ENCODE data around the gene UBE2G2. TPM values are rescaled to one million over a fixed set of nuclear protein-coding genes. Genes with fewer than 3 reads are reported as not detected.

UBE2G2 gene
- total RNA-seq, 1 experiment from 2014 or later, result 117 TPM

DNA sequence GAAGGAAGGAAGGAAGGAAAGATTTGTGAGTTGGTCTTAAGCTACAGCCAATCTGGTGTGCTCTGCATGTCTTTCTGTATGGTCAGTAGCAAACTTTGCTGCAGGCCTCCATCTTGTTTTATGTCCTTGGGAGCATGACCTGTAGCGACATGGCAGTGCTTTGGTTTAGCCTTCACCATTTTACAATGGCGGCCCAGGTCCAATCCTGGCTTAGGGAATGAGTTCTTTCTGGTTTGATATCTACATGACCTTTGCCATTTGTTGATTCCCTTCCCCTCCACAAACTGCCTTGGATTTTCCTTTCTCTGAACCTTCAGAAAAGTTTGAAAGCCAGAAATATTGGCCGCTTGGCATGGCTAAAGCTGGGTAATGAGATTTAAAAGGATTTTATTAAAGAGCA lies 59.7 kb downstream of the UBE2G2 start (continued):
- TF ChIP-seq, protein P1, sequence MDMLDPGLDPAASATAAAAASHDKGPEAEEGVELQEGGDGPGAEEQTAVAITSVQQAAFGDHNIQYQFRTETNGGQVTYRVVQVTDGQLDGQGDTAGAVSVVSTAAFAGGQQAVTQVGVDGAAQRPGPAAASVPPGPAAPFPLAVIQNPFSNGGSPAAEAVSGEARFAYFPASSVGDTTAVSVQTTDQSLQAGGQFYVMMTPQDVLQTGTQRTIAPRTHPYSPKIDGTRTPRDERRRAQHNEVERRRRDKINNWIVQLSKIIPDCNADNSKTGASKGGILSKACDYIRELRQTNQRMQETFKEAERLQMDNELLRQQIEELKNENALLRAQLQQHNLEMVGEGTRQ (CRISPR knock-in tag; IDR thresholded peaks at IDR 0.05), result no peak
- TF ChIP-seq, protein P2, sequence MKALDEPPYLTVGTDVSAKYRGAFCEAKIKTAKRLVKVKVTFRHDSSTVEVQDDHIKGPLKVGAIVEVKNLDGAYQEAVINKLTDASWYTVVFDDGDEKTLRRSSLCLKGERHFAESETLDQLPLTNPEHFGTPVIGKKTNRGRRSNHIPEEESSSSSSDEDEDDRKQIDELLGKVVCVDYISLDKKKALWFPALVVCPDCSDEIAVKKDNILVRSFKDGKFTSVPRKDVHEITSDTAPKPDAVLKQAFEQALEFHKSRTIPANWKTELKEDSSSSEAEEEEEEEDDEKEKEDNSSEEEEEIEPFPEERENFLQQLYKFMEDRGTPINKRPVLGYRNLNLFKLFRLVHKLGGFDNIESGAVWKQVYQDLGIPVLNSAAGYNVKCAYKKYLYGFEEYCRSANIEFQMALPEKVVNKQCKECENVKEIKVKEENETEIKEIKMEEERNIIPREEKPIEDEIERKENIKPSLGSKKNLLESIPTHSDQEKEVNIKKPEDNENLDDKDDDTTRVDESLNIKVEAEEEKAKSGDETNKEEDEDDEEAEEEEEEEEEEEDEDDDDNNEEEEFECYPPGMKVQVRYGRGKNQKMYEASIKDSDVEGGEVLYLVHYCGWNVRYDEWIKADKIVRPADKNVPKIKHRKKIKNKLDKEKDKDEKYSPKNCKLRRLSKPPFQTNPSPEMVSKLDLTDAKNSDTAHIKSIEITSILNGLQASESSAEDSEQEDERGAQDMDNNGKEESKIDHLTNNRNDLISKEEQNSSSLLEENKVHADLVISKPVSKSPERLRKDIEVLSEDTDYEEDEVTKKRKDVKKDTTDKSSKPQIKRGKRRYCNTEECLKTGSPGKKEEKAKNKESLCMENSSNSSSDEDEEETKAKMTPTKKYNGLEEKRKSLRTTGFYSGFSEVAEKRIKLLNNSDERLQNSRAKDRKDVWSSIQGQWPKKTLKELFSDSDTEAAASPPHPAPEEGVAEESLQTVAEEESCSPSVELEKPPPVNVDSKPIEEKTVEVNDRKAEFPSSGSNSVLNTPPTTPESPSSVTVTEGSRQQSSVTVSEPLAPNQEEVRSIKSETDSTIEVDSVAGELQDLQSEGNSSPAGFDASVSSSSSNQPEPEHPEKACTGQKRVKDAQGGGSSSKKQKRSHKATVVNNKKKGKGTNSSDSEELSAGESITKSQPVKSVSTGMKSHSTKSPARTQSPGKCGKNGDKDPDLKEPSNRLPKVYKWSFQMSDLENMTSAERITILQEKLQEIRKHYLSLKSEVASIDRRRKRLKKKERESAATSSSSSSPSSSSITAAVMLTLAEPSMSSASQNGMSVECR (CRISPR knock-in tag; IDR thresholded peaks at IDR 0.05; ENCODE audit: borderline replicate concordance), result no peak

DNA sequence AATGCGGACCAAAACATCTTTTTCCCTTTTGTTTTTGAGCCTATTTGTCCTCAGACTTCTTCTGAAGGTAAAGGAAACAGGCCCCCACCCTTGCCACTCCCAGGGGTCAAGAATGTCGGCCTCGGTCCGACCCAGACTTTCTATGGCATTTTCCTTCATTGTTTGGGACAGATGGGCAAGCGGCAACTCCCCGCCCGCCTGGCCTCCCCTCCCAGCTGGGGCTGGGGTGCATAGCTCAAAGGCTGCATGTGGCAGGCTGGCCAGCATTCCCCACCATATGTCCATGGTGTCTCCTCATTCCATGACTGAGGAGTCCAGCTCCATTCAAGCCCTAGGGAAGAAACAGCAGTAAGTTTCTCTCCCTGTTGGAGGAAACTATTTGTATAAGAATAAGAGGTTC lies 60.9 kb downstream of the UBE2G2 start:
- Mint-ChIP-seq H3K27ac (no peak overlapping the region), H3K9me3 (peaks cover 83% of the 10 kb centered on the region), H3K27me3 (ENCODE audit: low read depth) (peaks cover 24% of the 10 kb centered on the region), H3K4me3 (no peak overlapping the region), H3K4me1 (peaks cover 21% of the 10 kb centered on the region), H3K36me3 (peaks cover 70% of the 10 kb centered on the region)
- peak; percentile 10 for DNase-seq (ENCODE audit: low spot score)
- TF ChIP-seq, protein P3, sequence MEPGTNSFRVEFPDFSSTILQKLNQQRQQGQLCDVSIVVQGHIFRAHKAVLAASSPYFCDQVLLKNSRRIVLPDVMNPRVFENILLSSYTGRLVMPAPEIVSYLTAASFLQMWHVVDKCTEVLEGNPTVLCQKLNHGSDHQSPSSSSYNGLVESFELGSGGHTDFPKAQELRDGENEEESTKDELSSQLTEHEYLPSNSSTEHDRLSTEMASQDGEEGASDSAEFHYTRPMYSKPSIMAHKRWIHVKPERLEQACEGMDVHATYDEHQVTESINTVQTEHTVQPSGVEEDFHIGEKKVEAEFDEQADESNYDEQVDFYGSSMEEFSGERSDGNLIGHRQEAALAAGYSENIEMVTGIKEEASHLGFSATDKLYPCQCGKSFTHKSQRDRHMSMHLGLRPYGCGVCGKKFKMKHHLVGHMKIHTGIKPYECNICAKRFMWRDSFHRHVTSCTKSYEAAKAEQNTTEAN (CRISPR knock-in tag; IDR thresholded peaks at IDR 0.05), result no peak
- TF ChIP-seq ZNF121 (CRISPR knock-in tag; IDR thresholded peaks at IDR 0.05), result no peak
- TF ChIP-seq SP1 (CRISPR knock-in tag; conservative IDR thresholded peaks at IDR 0.05), result no peak
- TF ChIP-seq, protein P4, sequence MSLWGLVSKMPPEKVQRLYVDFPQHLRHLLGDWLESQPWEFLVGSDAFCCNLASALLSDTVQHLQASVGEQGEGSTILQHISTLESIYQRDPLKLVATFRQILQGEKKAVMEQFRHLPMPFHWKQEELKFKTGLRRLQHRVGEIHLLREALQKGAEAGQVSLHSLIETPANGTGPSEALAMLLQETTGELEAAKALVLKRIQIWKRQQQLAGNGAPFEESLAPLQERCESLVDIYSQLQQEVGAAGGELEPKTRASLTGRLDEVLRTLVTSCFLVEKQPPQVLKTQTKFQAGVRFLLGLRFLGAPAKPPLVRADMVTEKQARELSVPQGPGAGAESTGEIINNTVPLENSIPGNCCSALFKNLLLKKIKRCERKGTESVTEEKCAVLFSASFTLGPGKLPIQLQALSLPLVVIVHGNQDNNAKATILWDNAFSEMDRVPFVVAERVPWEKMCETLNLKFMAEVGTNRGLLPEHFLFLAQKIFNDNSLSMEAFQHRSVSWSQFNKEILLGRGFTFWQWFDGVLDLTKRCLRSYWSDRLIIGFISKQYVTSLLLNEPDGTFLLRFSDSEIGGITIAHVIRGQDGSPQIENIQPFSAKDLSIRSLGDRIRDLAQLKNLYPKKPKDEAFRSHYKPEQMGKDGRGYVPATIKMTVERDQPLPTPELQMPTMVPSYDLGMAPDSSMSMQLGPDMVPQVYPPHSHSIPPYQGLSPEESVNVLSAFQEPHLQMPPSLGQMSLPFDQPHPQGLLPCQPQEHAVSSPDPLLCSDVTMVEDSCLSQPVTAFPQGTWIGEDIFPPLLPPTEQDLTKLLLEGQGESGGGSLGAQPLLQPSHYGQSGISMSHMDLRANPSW (CRISPR knock-in tag; conservative IDR thresholded peaks at IDR 0.05; ENCODE audit: low read depth), result no peak
- no peak for TF ChIP-seq SMAD3 (CRISPR knock-in tag; IDR thresholded peaks at IDR 0.05; ENCODE audit: borderline replicate concordance)
- TF ChIP-seq SMAD4 (CRISPR knock-in tag; IDR thresholded peaks at IDR 0.05), result no peak
- no peak for TF ChIP-seq NR2C2 (CRISPR knock-in tag; IDR thresholded peaks at IDR 0.05)
- TF ChIP-seq ZNF232 (CRISPR knock-in tag; IDR thresholded peaks at IDR 0.05), result no peak
- TF ChIP-seq, protein P1 (CRISPR knock-in tag; IDR thresholded peaks at IDR 0.05), result no peak
- no peak for TF ChIP-seq NR1H2 (CRISPR knock-in tag; IDR thresholded peaks at IDR 0.05)
- TF ChIP-seq, protein P5, sequence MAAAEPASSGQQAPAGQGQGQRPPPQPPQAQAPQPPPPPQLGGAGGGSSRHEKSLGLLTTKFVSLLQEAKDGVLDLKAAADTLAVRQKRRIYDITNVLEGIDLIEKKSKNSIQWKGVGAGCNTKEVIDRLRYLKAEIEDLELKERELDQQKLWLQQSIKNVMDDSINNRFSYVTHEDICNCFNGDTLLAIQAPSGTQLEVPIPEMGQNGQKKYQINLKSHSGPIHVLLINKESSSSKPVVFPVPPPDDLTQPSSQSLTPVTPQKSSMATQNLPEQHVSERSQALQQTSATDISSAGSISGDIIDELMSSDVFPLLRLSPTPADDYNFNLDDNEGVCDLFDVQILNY (CRISPR knock-in tag; IDR thresholded peaks at IDR 0.05), result no peak
- TF ChIP-seq, protein P6, sequence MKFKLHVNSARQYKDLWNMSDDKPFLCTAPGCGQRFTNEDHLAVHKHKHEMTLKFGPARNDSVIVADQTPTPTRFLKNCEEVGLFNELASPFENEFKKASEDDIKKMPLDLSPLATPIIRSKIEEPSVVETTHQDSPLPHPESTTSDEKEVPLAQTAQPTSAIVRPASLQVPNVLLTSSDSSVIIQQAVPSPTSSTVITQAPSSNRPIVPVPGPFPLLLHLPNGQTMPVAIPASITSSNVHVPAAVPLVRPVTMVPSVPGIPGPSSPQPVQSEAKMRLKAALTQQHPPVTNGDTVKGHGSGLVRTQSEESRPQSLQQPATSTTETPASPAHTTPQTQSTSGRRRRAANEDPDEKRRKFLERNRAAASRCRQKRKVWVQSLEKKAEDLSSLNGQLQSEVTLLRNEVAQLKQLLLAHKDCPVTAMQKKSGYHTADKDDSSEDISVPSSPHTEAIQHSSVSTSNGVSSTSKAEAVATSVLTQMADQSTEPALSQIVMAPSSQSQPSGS (CRISPR knock-in tag; IDR thresholded peaks at IDR 0.05; ENCODE audit: borderline replicate concordance, low read depth), result no peak
- ChIA-PET CTCF (interaction anchor here (1.7 to 2.4 kb wide), 2 partner anchors 8 to 22 kb away, joined by 5 to 6 read pairs; no protein-coding TSS in a partner anchor), POLR2A (no interaction called here)
- no peak for ATAC-seq
